ENCODE results near the gene ZBTB46.
"Not testable (repeated sequence)": the region's sequence is repeated elsewhere in the genome, so short reads cannot be mapped to it uniquely, and the experiment has no call there.

ZBTB46 gene

DNA sequence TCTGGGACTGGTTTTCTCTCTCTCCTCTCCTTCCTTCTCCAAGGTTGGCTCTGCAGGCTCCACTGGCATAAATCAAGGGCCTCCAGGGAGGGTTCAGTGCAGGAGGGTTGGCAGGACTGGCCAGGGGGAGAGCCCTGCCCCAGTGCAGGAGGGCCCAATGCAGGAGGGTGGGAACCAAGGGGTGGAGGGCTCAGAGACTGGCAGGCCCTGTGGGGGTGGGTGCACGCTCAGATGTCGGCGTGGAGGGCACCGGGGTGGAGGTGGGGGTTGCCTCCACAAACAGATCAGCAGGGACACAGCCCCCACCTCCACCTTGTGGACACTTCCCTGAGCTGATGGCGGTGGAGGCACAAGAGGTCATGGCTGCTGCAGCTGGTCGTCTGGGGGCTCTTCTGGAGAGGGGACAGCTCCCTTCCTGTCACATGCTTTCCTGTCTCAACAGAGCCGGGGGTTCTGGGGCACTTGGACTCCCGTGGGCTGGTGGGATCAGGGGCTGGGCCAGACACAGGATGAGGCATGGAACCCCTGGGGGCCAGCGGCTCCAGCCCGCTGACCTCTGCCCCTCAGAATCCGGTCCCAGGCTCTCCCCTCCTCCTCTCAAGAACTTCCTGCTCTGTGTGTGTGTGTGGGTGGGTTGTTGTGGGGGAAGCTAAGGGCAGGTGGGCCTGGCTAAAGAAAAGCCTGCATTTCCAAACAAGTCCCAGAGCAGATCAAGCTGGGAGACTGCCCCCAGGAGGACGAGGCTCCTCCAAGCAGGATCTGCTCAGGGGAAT, 27.5 kb upstream of the ZBTB46 start:
- no peak for DNase-seq (ENCODE audit: low read depth)

DNA sequence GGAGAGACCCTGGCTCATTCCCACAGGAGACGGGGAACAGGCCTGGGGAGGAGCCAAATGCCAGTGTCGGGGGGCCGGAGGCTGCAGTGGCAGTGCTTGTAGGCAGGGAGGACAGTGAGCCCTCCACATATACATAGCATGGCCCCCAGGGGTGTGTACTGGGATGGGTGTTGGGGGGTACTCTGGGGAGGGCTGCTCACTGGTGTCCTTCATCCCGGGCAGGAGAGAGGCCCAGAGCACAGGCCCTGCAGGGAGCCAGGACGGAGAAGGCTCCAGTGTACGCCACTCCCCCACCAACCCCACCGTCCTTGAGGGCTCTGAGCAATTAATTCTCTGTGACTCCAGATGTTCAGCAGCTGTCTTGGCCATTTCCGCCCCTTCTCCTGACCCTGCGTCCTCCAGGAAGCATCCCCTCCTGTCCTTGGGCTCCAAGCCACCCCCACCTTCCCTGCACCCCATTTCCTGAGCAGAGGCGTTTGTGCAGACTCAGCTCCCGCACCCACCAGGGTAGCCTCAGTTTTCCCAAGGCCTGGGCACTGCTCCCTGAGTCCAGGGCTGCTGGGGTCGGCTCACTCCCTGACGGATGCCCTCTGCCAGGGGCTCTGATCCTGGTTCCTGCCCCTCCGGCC, 26.8 kb upstream of the ZBTB46 start:
- no peak for DNase-seq (ENCODE audit: low read depth)

DNA sequence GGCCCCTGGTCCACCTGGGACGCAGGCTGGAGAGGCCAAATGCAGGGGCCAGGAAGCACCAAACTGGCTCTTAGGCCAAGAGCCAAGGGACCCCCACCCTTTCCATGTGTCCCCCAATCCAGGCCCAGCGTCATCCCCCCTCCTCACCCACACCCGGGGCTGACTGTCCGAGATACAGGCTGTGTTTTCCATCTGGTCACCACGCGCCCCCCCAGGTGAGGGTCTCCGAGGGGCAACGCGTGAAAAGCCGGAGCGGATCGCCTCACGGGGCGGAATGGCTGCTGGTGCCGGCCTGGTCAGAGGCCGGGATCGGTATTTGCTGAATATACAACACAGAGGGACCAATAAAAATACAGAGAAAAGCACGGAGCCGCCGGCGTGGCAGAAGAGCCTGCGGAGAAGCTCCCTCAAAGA, 25.0 kb upstream of the ZBTB46 start:
- no peak for DNase-seq (ENCODE audit: low read depth)

DNA sequence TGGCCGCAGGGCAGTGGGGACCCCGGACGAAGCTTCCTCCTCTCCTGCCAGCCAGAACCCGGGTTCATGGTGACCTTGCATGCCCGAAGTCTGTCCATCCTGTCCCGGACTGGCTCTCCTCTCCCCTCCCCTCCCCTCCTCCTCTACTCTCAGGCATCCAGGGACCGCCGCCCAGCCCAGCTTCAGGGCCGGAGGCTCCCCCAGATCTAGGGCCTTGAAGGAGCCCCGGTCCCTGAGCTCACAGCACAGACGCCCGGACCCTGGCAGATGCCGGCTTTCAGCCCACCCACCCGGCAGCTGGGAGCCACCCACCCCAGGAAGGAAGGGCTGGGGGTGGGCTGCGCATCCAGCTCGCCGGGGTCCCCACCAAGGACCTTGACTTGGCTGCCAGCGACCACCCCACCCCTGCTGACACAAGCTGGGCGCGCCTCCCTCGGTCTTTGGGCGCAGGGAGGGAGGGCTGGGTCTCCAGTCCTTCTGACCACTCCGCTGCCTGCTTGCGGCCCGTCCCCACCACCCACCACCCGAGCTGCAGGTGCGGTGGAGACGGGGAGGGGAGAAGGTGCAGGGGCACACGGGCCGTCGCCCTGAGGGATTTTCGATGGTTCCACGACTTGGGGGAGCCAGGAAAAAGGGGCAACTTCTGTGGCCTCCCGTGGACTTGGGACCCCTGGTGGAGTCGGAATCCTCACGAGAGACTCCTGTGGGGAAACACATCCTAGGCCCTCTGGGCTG, 24.5 kb upstream of the ZBTB46 start:
- DNase-seq (ENCODE audit: low read depth) = no peak

DNA sequence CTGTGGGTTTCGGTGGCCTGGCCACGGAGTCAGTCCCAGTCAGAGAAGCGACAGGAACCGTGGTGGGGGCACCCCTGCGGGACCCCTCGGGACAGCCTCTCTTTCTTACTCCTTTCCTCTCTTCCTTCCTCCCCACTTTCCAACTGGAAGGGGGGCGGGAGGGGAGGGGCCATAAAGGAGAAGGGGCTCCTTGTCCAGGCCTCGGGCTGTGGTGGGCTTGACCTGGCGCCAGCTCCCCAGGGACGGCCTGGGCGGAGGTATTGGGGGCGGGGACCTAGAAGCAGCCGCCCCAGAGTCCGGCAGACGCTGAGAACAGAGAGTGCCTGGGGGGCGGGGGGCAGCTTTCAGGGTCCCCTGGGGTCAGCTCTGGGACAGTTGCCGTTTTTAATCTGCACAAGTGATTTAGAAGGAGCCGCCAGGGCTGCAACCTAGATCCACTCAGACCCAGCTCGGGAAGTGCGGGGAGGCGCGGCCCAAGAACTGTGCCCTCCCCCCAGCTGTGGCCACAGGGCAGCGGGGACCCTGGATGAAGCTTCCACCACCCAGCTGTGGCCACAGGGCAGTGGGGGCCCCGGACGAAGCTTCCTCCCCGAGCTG, 23.8 kb upstream of the ZBTB46 start:
- no peak for DNase-seq (ENCODE audit: low read depth)

DNA sequence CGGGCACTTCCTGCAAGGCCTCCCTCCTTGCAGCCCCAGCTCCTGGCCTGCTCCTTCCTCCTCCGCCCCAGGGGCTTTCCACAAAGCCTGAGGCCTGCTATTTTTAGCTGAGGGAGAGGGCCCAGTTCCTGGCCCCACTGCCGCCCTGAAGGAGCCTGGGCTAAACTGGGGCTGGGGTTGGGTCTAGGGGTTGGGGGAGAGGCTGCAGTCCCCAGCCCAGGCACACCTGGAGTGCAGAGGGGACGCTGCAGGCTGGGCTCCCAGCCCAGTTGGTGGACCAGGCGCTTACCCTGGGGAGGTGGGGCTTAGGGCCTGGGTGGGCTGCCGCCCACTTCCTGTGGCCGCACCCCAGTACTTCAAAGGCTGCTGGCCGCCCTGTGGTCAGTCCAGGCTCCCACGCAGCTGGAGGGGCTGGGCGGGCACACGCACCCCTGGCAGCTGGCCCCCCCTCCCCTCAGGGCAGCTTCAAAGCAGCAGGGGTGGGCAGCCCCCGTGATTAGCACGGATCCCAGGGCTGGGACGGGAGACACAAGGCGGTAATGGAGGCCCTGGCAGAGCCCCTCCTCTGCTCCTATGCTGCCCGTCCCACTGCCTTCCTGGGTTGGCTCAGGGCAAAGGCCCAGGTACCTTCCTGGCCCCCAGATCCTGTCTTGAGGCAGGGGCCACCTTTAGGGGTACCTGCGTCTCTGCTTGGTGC, 23.2 kb upstream of the ZBTB46 start:
- DNase-seq (ENCODE audit: low read depth) = no peak

DNA sequence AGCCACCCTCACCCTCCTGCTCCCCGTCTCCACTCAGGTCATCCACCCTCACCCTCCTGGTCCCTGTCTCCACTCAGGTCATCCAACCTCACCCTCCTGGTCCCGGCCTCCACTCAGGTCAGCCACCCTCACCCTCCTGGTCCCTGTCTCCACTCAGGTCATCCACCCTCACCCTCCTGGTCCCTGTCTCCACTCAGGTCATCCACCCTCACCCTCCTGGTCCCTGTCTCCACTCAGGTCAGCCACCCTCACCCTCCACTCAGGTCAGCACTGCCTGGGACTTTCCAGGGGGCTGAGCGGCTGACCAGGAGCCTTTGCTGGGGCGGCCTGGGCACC, 22.6 kb upstream of the ZBTB46 start:
- not testable (repeated sequence) for DNase-seq (ENCODE audit: low read depth)

DNA sequence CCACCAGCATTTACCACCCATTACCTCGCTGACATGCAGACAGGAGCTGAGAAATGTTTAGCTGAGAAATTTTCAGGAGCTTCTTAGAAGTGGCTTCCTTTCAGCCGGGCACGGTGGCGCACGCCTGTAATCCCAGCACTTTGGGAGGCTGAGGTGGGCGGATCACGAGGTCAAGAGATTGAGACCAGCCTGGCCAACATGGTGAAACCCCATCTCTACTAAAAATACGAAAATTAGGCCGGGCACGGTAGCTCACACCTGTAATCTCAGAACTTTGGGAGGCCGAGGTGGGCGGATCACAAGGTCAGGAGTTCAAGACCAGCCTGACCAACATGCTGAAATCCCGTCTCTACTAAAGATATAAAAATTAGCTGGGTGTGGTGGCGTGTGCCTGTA, 20.5 kb upstream of the ZBTB46 start:
- not testable (repeated sequence) for DNase-seq (ENCODE audit: low read depth)

DNA sequence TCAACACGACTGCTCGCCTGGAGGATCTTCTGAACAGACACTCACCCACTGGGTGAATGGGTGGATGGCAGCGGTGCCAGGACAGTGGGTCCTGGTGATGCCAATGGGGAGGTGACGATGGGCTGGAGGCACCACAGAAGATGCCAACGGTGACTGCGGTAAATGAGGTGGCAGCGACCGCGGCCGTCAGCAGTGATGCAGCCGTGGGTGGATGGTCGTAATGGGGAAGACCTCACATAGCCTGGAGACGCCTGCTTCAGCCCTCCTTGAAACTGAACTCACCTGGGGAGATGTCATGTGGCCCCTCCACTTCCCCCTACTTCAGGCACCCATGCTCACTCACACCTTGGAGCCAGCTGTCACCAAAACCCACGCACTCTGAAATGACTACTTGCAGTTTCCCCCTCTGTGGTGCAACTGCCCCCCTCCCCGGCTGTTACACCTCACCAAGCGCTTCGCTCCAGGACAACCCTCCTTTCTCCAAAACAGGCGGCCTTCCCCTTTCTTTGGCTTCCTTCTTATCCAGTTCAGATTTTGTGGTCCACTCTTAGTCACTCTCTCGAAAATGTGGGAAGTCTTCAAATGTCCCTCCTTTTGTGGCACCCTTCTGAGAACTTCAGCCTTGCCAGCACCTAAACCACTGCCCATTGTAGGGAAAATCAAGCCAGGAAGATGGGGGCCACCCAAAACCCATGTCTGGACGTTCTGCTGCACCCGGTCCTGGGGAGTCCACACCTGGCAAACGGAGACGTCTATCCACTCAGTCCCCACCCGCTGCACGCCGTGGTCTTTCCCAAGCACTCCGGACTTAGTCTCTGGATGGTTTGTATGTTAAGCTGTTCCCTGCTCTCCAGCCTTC, 19.9 kb upstream of the ZBTB46 start:
- no peak for DNase-seq (ENCODE audit: low read depth)

DNA sequence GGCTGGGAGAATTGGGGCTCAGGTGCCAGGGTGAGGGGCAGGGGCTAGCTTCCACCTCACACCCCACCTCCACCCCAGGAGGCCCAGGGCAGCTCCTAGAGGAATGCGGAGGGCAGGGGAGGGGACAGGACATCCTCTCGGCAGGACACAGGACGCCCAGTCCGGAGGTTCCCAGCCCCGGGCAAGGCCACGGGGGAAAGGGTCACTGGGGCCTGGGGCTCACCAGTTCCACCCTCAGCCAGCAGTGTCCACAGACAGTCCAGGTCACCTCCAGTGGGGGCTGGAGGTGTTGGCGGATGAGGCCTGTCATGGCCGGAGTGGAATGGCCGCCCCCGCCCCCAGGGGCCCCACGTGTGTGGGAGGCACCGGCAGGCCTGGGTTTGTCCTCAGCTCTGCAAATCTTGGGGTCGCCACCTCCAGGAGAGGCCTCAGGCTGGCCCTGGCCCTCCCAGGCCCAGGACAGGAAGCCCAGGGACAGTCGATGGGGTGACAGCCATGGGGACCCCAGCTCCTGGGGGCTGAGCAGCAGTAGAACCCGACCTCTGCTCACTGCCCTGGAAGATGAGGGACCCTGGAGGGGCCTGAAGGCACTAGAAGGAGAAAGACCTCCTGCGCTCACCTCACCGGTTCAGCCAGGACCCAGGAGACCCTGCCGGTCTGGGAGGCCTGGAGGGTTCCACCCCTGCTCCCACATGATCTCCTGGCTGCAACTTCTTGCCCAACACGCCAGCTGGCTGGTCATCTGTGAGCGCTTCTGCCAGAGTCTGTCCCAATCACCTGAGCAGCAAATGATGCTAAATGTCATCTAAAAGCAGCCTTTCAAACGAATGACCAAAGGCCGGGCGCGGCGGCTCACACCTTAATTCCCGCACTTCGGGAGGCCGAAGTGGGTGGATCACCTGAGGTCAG, 17.2 kb upstream of the ZBTB46 start:
- DNase-seq (ENCODE audit: low read depth) = no peak

DNA sequence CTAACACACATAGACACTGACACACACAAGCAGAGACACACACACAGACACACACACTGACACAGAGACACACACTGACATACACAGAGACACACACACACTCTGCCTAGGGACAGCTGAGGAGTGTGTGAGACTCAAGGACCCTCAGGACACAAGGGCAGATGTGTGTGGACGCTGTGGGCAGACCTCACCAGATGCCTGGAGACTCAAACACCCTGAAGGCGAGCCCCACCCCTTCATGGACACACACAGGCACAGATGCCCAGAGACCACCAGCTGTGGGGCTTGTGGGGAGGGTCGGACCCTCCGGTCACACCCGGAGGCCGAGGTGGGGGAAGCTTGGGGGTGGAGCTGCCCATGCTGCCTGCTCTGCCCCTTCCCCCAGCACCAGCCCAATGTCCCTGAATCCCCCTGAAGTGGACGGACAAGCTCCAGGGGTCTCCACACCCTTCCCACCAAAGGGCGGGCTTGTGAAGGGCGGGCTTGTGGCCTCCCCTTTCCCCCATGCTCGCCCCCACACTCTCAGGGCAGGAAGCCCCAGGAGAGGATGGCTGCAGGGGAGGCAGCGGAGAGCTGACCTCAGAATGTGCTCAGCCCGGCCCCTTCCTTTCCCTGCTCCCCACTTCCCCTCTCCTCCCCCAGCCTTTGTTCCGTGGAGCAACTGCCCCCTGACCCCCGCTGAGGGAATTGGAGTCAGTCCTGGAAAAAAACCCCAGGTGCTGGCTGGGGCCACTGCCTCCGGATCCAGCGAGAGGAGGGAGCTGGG, 16.4 kb upstream of the ZBTB46 start:
- DNase-seq (ENCODE audit: low read depth) = no peak

DNA sequence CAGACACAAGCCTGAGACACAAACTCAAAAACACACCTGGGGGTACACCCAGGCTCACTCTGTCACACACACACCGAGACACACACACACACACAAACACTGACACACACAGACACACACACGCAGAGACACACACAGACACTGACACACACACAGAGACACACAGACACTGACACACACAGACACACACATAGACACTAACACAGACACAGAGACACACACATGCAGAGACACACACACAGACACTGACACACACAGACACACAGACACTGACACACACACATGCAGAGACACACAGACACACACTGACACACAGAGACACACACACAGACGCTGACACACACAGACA, 15.8 kb upstream of the ZBTB46 start:
- no peak for DNase-seq (ENCODE audit: low read depth)

DNA sequence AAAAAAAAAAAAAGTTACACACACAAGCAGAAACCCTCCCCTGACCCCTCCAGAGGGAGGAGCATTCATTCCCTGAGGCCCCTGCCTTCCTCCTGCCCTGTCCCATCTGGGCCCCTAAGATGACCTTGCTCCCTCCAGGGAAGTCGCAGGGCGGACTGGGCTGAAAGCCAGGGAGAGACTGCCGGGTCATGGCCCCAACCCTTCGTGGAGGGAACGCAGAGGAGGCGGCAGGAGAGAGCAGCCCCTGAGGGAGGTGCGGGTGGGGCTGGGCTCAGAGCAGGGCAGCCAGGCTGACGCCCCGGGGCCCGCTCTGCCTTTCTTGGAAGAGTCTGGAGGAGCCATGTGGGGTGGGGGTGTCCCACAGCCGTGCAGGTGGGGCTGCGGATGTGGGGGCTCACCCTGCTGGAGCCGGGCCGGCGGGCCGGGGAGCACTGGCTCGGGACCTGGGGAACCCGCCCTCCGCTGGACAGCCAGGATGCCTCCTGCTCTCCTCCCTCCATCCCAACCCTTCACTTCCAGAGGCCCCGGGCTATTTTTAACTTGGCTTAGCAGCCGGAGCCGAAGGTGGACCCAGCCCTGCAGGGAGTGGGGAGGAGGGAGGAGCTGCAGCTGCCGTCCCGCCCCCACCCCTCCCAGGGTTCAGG, 15.2 kb upstream of the ZBTB46 start:
- DNase-seq (ENCODE audit: low read depth) = no peak

DNA sequence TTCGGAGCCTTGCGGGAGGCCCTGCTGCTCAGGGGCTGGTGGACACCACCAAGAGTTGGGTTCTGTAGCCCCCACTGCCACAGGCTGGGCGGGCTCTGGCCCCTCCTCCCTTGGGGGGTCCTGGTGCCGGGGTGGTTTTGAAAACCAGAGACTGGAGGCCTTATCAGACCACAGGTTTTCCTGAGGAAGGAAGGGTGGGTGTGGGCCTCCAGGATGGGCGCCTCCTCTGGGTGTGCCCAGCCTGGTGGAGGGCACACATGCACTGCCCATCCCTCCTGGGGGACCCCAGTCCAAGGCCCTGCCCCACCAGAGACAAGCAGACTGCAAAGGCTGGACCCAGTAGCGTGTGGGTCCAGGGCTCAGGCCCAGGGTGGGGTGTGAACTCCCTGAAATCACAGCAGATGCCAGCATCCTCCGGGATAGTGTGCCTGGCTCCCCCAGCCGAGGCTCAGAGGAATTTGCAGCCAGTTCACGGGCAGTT, 13.5 kb upstream of the ZBTB46 start:
- no peak for DNase-seq (ENCODE audit: low read depth)

DNA sequence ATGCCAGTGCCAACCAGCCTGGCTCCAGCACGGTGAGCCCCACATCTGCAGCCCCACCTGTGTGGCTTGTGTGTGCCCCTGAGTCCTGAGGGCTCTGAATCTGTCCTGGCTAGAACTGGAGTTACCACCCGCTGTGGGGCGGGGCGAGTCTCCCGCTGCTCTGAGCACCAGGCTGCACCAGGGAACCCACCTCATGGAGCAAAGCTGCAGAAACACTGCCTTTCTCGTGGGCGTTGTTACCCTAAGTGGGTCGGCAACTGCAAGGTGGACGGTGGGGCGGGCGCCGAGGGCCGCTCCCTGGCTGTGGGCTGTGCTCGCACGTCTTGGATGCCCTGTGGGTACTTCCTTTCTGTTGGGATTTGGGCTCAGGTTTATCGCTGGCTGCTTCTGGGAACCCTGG, 12.7 kb upstream of the ZBTB46 start:
- no peak for DNase-seq (ENCODE audit: low read depth)

DNA sequence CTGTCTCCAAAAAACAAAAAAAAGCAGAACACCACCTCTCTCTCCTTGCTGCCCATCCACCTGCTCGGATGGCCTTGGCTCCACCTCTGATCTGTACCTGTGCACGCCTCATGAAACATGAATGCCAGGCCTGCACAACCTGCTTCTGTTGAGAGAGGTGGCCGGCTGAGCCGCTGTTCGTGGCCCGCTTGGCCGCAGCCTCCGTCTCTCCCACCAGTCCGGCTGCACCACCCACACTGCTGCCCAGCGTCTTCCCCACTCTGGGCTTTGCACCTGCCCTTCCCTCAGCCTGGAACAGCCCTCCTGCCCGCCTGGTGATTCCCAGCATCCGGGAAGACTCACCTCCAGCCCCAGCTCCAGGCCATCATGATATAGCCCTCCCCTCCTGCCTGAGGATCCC, 12.2 kb upstream of the ZBTB46 start:
- no peak for DNase-seq (ENCODE audit: low read depth)

DNA sequence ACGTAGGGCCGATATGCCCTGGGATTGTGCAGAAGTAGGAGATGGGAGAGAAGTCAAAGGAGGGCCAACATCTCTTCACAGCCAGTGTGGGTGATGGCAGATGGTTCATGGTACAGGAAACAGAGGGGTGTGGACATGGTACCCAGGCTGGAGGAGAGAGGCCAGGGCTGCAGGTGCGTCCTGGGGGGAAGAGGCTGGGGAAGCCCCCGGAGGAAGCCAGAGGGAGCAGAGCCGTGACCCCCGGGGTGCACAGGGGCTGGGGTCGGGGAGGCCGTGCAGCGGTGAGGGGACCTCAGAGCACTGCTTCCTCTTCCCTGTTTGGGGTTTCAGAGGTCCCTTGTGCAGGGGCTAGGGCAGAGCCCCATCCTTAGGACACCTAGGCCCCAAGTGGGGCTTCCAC, 11.2 kb upstream of the ZBTB46 start:
- DNase-seq (ENCODE audit: low read depth) = no peak

DNA sequence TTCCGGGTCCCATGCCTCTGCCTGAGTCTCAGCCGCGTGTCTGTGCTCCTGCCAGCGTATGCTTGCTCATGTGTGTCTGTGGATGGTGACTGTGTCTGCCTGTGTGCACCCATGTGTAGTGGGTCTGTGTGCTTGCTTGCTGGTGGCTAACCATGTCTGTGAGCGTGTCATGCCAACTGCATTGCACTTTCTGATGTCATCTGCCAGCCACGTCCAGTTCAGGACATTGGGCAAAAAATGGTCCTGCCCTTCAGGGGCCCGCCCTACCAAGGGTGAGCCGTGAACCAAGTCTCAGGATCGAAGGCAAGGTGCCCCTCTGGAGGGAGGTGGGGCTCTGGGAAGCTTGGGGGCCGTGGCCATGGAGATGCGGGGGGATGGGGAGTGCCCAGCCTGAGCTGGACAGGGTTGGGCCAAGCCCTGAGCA, 9.4 kb upstream of the ZBTB46 start:
- DNase-seq (ENCODE audit: low read depth) = no peak

DNA sequence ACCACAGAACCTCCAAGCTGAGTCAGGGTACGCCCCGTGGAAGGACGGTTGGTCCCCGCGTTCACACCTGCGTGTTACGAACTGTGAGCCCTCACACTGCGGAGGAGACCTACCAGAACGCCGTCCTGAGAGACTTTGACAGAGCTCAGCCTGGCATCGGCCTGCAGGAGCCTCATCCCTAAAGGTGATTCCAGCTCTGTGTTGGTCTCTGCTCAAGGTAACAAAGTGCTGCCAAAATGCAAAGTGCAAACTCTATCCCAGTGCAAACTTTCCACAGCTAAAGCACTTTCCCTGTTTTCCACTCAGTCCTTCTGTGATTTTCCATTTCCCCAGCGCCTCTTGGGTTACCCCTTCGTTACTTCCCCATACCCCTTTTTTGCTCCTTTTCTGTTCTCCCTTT, 8.6 kb upstream of the ZBTB46 start:
- DNase-seq (ENCODE audit: low read depth) = no peak
